GM19351 (cell line): ENCODE results near the gene DLST.
A peak's percentile ranks its signal among the peaks of the same experiment; 100 is the strongest.
"Not testable (repeated sequence)": the region's sequence is repeated elsewhere in the genome, so short reads cannot be mapped to it uniquely, and the experiment has no call there.

Source experiments
- ATAC-seq: cut with Tn5 transposase; IDR thresholded peaks from one replicate; pipeline ENCODE4 v1.9.1; 2021; ENCODE audit warnings: mild to moderate bottlenecking, moderate library complexity; ENCODE audit not compliant: unreplicated experiment

The DLST gene

DNA sequence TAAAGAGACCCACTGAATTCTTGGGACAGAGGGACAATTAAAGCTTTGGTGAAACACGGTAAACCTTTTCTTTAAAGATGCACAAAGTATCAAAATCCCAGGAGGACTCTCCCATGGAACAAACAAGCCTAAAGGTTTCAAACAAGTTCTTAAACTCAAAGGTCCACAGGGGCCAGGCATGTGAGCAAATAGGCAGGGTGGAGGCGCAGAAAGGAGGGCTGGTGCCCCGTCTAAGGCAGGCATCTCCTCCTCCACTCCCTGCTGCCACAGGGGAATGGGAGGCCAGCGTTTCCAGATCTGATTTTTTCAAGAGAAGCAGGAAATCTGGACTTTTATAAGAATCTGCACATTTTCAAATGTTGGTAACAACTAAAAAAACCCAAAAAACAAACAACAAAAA, 33.7 kb downstream of the DLST start:
- ATAC-seq, result no peak

DNA sequence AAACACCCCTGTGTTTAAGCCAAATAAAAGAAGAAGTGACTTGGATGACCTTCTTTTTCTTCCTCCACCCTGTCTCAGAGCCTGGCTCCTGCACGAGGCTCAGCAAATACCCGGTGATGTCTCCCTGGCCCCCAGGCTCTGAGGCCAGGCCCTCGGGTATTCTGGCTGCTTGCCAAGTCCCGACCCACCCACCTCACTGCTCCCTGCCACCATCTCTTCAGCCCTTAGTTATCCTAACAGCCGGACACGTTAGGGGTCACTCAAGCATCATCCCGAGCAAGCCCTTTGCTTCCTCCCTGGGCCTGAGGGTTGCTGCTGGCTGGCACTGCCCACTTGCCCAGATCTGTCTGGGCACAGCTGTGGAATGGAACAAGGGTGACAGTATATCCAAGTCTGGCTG, 34.1 kb downstream of the DLST start:
- ATAC-seq, result no peak

DNA sequence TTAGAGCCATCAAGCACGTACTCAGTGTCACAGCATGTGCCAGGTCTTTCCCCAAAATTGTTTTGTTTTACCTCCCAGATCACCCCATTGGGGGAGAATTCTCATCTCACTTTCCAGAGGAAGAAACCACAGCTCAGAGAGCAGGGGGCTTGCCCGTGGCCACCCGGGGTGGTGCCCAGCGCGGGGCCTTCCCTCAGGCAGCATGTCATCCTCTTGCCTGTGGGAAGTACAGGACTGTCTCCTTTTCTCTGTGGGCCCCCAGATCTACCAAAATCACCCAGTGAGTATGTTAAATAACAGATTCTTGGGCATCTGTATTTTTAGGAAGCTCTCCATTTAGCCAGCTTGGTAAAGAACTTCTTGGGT, 35.4 kb downstream of the DLST start:
- ATAC-seq, result no peak

DNA sequence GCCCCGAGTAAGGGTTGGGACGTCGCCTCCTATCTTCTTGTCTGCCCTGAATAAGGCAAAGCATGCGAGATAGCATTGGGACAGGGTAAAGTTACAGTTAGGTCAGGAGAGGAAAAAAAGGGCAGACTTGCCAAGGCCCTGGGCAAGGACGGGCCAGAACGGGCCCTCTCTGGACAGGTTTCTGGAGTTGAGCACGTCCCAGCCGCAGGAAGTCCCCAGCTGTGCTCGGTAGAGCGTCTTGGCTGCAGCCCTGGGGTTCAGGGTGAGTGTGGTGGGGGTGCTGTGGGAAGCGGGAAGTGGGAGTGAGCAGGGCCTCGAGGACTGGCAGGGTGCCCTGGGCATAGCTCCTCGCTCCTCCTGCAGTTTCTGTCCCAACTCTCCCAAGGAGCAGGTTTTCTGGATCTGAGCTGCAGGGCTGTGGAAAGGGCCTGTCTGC, 35.9 kb downstream of the DLST start:
- ATAC-seq, result no peak

DNA sequence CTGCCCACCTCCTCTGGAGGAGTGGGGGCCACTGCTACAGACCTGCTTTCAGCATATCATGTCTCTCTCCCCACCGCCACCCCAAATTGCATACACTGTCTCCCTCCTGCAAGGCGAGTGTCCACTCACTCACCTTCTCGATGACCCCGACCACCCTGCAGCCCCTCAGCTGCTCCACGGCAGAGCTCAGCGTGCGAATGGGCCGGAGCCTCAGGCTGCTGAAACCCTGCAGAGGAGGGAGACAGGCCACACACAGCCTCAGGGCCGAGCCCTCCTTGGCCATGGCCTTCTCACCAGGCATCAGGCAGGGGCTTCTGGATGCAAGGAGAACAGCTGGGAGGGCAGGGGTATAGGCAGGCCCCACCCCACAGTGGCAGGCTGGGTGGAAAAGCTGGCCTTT, 36.7 kb downstream of the DLST start:
- ATAC-seq, result no peak

DNA sequence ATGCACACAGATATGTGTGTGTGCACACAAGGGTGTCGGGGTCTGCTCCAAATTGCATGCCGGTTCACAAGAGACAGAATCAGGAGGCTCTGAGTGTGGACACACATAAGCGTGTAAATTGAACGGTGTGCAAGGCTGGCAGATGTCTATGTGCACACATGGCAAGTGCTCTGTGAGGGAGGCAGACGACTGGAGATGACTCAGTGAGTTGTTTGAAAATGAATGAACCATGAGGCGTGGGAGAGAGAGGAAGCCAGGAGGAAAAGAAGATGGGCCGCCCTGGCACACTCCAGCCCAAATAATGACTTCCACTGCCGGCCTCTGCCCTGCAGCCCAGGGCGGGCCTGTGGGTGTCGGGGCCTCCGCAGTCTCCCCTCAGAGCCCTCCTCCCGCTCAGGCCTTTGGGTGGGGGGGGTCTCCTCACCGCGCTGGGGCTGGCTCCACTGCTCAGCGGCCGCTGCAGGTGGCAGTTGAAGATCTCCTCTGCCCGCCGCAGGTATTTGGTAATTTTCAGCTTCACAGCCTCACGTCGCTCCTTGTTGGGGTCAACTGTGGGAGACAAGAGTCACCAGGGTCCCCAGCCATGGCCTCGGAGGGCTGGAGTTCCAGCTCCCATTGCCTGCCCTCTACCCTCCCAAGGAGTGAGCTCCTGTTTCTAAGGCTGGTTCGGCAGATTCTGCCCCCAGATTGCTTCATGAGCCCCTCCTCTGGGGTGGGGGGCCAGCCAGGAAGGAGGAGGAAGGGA, 37.9 kb downstream of the DLST start:
- ATAC-seq, result no peak

DNA sequence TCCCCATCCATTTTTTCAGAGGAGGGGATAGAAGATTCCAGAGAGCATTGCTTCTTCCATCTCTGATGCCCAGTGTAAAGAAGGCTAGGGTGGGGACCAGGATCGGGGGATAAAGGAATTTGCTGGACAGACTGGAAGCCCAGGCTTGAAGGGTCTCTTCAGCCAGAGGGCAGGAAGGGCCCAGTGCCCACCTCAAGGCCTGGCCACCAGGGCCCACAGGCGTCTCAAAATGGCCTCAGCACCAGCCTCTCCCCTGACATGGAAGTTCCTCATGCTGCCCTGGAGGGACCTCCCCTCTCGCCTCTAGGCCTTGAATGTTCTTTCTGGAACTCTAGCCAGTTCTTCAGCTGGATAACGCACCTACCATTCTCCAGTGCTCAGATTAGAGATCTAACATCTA, 38.6 kb downstream of the DLST start:
- ATAC-seq, result no peak

DNA sequence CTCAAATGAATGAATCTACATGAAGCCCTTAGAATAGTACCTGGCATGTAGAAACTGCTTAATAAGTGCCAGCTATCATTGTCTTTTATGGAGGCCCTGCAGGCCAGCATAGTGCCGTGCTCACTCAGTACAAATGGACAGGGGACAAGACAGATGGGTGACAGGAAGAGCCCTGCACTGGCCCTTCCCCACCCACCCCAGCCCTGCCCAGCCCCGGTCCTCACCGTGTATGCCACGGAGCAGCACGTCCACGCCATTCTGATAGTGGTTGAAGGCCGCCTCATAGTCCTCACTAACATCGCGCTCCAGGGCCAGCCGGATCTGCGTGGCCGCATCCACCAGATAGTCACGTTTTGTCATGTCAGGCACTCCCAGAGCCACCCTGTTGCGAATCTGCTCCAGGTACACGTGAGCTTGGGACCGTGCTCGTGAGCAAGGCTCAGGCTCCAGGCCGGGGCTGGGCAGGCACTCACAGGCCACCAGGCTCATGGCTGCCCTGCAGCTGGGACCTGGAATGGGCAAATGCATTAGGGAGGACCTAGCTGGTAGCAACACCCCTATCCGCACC, 39.4 kb downstream of the DLST start:
- no peak for ATAC-seq

DNA sequence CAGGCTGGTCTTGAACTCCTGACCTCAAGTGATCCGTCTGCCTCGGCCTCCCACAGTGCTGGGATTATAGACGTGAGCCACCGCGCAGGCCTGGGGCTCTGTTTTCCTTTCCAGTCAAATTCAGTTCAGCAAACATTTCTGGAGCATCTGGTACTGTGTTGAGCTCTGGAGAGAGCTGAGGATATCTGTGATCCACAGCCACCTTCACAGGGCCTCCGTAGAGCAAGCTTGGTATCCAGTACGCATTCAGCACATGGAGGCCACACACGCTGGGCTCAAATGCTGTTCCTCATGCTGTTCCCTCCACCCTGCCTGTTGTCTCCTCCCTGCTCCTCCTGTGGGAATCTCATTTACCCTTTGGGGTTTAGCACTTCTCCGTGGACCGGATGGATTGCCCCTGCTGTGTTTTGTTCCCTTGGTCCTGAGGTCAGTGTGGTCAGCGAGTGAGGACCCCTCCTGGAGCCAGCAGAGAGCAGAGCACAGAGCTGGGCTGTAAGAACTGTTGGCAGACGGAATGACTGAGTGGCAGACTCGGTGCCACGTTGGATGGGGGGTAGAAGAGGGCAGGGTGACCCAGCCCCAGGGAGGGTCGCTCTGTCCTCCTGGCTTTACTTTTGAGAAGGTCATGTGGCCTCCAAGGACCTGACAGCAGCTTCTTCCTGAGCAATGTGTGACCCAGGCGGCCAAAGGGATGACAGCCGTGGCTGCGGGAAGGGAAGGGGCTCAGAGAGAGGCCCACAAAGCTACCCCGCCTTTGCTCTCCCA, 40.5 kb downstream of the DLST start:
- no peak for ATAC-seq

DNA sequence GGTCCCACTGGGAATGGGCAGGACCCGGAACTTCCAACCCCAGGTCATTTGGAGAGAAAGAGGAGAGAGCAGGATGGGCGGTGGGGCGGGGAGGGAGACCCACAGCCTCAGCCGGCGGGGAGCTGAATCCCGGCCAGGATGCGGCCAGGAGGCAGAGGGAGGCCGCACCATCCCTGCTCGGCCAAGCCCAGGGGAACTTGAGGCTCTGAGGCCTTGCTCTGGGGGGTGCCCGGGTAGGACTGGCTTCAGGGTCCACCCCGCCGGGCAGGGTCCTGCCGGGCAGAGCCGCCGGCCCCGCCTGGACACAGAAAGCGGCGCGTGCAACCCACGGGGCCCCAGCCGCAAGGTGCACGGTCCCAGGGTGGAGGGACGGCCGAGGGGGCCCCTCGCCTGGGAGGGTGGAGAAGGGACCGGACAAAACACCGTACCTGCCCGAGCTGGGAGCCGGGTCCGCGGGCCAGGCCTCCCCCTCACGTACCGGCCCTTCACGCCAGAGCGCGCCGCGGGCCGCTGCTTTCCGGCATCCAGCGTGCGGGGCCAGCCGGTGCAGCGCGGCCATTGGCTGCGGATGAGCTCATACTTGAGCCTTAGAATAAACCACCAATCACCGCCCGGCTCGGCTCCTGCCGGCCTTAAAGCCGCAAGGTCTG, 41.2 kb downstream of the DLST start, which contains the start of gene RPS6KL1:
RPS6KL1 (minus strand) TSS at position 509 of the 650 bp plus-strand sequence. CDS start 1,719 bp downstream, outside the sequence.
- peak; percentile 94 for ATAC-seq

DNA sequence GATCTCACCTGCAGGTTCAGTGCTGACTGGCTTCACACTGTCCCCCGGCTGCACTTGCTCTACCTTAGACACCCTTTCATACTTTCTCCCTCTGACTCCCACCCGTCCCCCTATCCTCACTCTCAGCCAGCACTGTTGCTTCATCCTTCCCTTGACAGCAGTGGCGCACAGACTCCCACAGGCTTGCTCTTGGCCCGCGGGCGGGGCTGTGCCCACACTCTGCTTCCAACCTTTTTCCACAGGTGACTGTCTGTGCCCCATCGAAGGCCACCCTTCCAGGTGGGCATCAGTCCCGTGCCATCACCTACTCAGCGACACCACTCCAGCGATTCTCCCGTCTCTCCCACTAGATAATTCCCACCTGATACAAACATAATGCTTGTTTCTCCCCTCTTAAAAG, 42.3 kb downstream of the DLST start:
- no peak for ATAC-seq

DNA sequence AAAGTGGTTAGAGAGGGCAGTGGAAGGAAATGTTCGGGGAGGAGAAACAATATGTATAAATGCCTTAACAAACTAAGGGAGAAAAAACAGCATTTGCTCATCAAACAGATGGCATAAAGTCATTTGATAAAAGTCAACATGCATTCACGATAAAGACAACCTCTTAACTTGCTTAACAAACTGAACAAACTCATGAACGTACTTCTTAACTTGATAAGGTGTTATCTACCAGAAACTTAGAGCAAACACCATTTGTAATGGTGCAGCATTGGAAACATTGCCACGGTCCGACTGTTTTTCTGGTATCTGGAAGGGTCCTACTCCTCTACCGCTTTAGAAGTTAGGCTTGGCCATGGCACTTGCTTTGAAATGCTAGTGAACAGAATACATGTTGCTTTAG, 45.5 kb downstream of the DLST start:
- no peak for ATAC-seq

DNA sequence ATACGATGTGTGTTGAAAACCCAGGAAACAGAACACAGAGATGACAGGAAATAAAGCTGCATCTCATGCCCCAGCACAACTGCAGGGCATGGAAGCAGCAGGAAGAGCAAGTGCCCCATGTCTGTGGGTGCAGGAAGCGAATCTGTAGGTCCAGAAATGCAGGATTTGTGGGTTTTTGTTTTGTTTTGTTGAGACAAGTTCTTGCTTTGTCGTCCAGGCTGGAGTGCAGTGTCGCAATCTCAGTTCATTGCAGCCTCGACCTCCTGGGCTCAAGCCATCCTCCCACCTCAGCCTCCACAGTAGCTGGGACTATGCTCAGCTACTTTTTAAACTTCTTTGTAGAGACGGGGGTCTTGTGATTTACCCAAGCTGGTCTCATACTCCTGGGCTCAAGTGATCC, 47.5 kb downstream of the DLST start:
- ATAC-seq, result no peak

DNA sequence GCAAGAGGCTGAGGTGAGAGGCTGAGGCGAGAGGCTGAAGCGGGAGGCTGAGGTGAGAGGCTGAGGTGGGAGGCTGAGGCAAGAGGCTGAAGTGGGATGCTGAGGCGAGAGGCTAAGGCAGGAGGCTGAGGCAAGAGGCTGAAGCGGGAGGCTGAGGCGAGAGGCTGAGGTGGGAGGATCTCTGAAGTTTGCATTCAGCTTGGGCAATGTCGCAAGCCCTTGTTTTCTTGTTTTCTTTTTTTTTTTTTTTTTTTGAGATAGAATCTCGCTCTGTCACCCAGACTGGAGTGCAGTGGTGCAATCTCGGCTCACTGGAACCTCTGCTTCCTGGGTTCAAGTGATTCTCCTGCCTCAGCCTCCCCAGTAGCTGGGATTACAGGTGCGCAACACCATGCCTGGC, 50.0 kb downstream of the DLST start:
- not testable (repeated sequence) for ATAC-seq

DNA sequence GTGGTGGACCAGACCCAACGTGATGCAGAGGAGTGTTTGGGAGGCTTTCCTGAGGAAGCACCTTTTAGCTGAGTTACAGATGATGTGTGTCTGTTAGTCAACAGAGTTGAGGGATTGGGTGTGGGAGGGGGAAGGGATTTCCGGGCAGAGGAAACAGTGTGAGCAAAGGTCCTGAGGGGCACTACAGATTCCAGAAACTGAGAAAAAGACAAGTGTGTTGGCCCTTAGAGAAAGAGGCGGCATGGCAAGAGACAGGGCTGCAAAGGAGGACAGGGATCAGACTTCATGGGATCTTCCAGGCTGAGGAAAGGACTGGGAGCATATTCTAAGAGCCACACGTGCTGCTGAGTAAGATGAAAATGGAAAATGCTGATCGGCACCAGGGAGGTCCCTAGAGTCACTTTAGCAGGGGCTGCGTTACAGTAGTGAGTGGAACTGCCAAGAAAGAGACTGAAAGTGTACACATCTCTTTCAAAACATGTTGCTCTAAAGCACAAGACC, 50.7 kb downstream of the DLST start:
- no peak for ATAC-seq

DNA sequence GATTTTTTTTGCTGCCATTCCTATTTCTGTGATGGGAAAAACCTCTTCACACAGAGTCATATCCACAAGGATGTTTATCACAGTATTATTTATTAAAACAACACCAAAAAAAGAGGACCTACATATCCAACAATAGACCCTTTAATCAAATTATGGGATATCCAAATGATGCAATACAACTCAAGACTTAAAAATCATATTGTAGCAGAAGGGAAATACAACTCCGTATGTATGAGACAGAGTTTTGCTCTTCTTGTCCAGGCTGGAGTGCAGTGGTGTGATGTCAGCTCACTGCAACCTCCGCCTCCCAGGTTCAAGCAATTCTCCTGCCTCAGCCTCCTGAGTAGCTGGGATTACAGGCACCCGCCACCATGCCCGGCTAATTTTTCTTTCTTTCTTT, 51.2 kb downstream of the DLST start:
- ATAC-seq, result not testable (repeated sequence)

DNA sequence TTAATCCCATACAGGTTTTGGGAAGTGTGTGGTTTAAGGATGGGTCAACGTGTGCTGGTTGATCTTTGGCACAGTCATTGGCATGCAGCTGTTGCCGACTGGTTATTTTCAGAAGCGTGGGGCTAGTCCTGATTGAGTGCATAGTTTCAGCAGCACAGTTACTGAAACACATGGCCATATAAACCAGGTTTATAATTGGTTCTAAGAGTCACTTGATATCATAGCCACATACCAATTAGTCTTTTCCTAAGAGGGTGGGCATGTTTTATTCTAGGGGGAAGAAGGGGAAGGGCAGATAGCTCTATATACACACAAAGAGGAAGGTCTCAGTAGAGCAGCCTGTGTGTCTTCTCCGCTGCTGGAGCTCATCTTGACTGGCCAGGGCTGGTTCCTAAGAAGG, 52.3 kb downstream of the DLST start:
- no peak for ATAC-seq

DNA sequence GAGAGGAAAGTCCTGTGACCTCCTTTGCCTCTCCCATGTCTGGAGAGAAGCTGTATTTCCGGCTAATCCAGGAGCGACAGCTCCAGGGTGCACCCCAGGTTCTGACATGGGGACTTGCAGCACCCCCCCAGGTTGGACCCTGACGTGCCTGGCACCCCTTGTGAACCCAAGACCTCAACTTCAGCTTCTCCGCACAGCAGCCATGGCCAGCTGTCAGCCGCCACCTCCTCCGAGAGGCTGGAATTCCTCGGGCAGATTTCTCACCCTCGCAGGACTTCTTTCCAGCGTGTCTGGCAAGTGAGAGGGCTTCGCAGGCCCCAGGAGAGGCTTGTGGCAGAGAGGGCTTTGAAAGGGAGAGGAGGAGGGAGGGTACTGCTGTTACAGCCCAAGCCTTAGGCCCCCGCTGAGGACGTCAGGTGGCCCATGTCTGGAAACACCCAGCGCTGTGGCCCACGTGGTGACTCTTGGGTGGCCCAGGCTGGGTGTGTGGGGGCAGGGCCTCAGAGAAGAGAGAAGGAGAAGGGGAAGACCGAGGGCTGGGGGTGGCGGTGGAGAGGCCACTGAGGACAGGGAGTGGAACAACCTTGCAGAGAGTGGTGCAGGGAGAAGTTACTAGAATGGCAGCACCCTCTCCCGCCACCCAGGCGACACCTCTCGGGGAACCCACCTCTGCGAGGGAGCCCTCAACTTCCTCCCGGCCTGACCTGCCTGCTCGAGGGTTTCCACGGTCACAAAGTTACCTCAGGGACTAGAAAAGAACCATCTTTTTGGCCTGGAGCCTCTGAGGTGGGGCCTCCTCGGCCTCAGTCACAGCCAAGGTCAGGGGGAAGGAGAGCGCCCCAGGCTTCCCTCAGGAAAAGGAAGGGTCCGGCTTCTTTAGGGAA, 53.0 kb downstream of the DLST start:
- ATAC-seq, result no peak

DNA sequence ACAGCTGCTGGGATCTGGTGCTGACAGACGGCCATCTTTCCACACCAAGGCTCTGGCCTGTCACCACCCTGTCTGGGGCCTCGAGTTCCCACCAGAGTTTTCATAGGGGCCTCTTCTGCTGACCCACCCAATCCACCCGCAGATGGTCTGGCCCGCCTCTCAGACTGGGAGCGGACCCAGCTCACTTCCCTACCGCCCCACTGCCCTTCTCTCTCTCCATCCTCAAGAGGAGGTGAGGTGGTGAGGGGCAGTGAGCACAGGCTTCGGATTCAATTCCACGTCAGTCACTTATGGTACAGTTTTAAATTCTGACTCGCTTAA, 53.6 kb downstream of the DLST start:
- no peak for ATAC-seq

DNA sequence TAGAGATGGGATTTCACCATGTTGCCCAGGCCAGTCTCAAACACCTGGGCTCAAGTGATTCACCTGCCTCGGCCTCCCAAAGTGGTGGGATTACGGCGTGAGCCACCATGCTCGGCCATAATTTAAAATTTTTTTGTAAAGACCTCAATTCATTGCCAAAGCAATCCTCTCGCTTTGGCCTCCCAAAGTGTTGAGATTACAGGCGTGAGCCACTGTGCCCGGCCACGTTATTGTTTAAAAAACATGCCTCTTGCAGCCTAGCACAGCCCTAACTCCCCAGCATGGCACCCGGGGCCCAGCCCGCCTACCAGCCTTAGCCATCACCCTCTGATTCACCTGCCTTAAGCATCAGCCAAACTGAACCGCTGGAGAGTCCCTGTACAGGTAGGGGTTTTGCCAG, 54.4 kb downstream of the DLST start:
- ATAC-seq, result no peak

DNA sequence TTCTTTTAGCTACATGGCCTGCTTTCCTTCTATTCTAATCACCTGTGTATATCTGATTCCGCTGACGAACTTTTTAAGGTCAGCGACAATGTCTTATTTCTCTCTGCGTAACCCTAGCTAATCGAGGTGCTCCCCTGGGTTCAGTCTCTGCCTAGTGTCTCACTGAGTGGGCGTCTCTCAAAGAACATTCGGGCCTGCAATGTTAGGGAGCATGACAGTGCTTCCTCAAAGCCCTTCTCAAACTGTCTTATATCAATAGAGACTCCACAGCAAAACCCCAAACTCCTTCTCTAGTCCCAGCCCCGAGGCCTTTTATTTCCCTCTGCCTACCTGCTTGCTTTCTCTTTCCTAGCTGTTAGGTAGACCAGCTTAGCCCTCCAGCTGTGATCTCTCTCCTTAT, 55.0 kb downstream of the DLST start:
- ATAC-seq, result no peak
